A549 (cell line): ENCODE results near the gene CLSTN2. TPM values are rescaled to one million over a fixed set of nuclear protein-coding genes. Genes with fewer than 3 reads are reported as not detected.

Source experiments
- ATAC-seq, 2 experiments: fragments of 200-7000 bp in 1 of 2; fragments of >200 bp in 1 of 2; cut with Nextera tagmentation in 1 of 2; cut with Tn5 transposase in 1 of 2; 3 replicates each; pipeline versions ENCODE4 v1.8.0 to v1.9.1; 2018 to 2020; ENCODE audit warnings: mild to moderate bottlenecking in 1 of 2, moderate library complexity in 1 of 2
- CTCF ChIA-PET: fragments of 300-600 bp; sonication (Branson Sonifier 250); formaldehyde crosslinking; extraction: SDS; loops from one replicate; lab custom pipeline; 2021; ENCODE audit warnings: antibody characterized with exemption, inconsistent platforms; lab: Yijun Ruan, JAX
- POLR2A ChIA-PET: fragments of 350-600 bp; formaldehyde crosslinking; extraction: SDS; loops from one replicate; lab custom pipeline; 2021; ENCODE audit warnings: antibody characterized with exemption, inconsistent platforms; lab: Yijun Ruan, JAX
- DNase-seq, 2 experiments: peaks; one replicate each; pipeline versions ENCODE4 v3.0.0 to v3.0.0-alpha.2; 2011 to 2016; ENCODE audit warnings: low read depth in 1 of 2, low spot score in 1 of 2
- FAIRE-seq: peaks from 2 replicates; lab custom pipeline; 2011; peaks lifted over from hg19 to GRCh38; lab: Jason Lieb, UNC
- H3K27ac ChIP-seq, 2 experiments: fragments of >200 bp; sonication (Bioruptor Twin); formaldehyde crosslinking; 3 replicates each; pipeline ENCODE4 v1.5.1; 2016 to 2017
- H3K4me1 ChIP-seq: fragments of >200 bp; sonication (Bioruptor Twin); formaldehyde crosslinking; 3 replicates; pipeline ENCODE4 v1.6.1; 2016
- H3K4me2 ChIP-seq: fragments of >200 bp; sonication (Bioruptor Twin); formaldehyde crosslinking; 3 replicates; pipeline ENCODE4 v1.6.1; 2016
- H3K4me3 ChIP-seq: fragments of >200 bp; sonication (Bioruptor Twin); formaldehyde crosslinking; 3 replicates; pipeline ENCODE4 v1.5.1; 2016
- H3K9me3 ChIP-seq: fragments of >200 bp; sonication (Bioruptor Twin); formaldehyde crosslinking; 3 replicates; pipeline ENCODE4 v1.6.1; 2016
- BCL3 ChIP-seq: fragments of >200 bp; sonication (Bioruptor Twin); formaldehyde crosslinking; IDR thresholded peaks from 3 replicates; pipeline ENCODE4 v1.6.1; 2016
- BHLHE40 ChIP-seq: IDR thresholded peaks from 2 replicates; pipeline ENCODE4 v1.6.1; 2012; ENCODE audit warnings: low read depth, low read length, inconsistent platforms
- CBX2 ChIP-seq: fragments of 200-600 bp; sonication (generic); IDR thresholded peaks from 2 replicates; pipeline ENCODE4 v1.6.1; 2016; ENCODE audit warnings: low read depth, mild to moderate bottlenecking, borderline replicate concordance
- CBX8 ChIP-seq: fragments of 200-600 bp; sonication (generic); IDR thresholded peaks from 2 replicates; pipeline ENCODE4 v1.6.1; 2016
- CHD2 ChIP-seq: fragments of 150-350 bp; IDR thresholded peaks from 2 replicates; pipeline ENCODE4 v1.6.1; 2014; ENCODE audit warnings: low read length; ENCODE audit not compliant: partially characterized antibody
- CTCF ChIP-seq: fragments of >200 bp; sonication (Bioruptor Twin); formaldehyde crosslinking; IDR thresholded peaks from 3 replicates; pipeline ENCODE4 v1.5.1; 2016
- FOSL2 ChIP-seq, 2 experiments: fragments of 450-650 bp in 1 of 2; fragments of >200 bp in 1 of 2; sonication (Bioruptor Twin) in 1 of 2; formaldehyde crosslinking; IDR thresholded peaks; 2 replicates each; pipeline versions ENCODE4 v1.5.0 to v1.6.1; 2016 to 2020; ENCODE audit warnings: mild to moderate bottlenecking in 1 of 2, moderate library complexity in 1 of 2
- GATA3 ChIP-seq: IDR thresholded peaks from 2 replicates; pipeline ENCODE4 v1.6.1; 2012; ENCODE audit warnings: borderline replicate concordance
- HDAC2 ChIP-seq: fragments of 200-600 bp; sonication (generic); IDR thresholded peaks from 2 replicates; pipeline ENCODE4 v1.6.1; 2016
- HMGXB4 ChIP-seq: fragments of 250-450 bp; sonication (Bioruptor Pico); IDR thresholded peaks from 2 replicates; pipeline ENCODE4 v1.5.0; 2021; ENCODE audit warnings: mild to moderate bottlenecking, moderate library complexity, borderline replicate concordance
- HOXA7 ChIP-seq: fragments of 250-450 bp; sonication (Bioruptor Pico); IDR thresholded peaks from 2 replicates; pipeline ENCODE4 v1.5.0; 2020; ENCODE audit warnings: mild to moderate bottlenecking, moderate library complexity
- HOXB13 ChIP-seq: fragments of 250-450 bp; sonication (Bioruptor Pico); IDR thresholded peaks from 2 replicates; pipeline ENCODE4 v1.5.0; 2020; ENCODE audit warnings: low read depth, mild to moderate bottlenecking, moderate library complexity
- HOXB5 ChIP-seq: fragments of 250-450 bp; sonication (Bioruptor Pico); IDR thresholded peaks from 2 replicates; pipeline ENCODE4 v1.5.0; 2020; ENCODE audit warnings: mild to moderate bottlenecking, moderate library complexity
- KDM5A ChIP-seq: fragments of 200-600 bp; sonication (generic); IDR thresholded peaks from 2 replicates; pipeline ENCODE4 v1.6.1; 2016; ENCODE audit warnings: antibody characterized with exemption, mild to moderate bottlenecking
- MAFK ChIP-seq: fragments of 450-650 bp; IDR thresholded peaks from 2 replicates; pipeline ENCODE4 v1.6.1; 2014; ENCODE audit not compliant: partially characterized antibody
- MYC ChIP-seq: IDR thresholded peaks from 2 replicates; pipeline ENCODE4 v1.6.1; 2012; ENCODE audit warnings: mild to moderate bottlenecking, inconsistent platforms, low read length, improper control_type of control experiment, borderline replicate concordance
- NFE2L2 ChIP-seq: fragments of 150-350 bp; conservative IDR thresholded peaks from 2 replicates; pipeline ENCODE4 v1.6.1; 2014; ENCODE audit warnings: low read length
- NR3C1 ChIP-seq: fragments of >200 bp; sonication (Bioruptor Twin); formaldehyde crosslinking; IDR thresholded peaks from 3 replicates; pipeline ENCODE4 v1.6.1; 2017
- POLR2AphosphoS2 ChIP-seq: conservative IDR thresholded peaks from 2 replicates; pipeline ENCODE4 v1.6.1; 2012; ENCODE audit warnings: low read length, improper control_type of control experiment, inconsistent platforms
- RAD21 ChIP-seq, 2 experiments: fragments of >200 bp in 1 of 2; sonication (Bioruptor Twin) in 1 of 2; formaldehyde crosslinking in 1 of 2; IDR thresholded peaks in 1 of 2; conservative IDR thresholded peaks in 1 of 2; 2 replicates in 1 of 2; 3 replicates in 1 of 2; pipeline ENCODE4 v1.6.1; 2012 to 2018; ENCODE audit warnings: inconsistent platforms in 1 of 2
- RARB ChIP-seq: fragments of 250-450 bp; sonication (Bioruptor Pico); IDR thresholded peaks from 2 replicates; pipeline ENCODE4 v1.8.0; 2021; ENCODE audit warnings: mild to moderate bottlenecking, moderate library complexity
- SMC3 ChIP-seq: fragments of >200 bp; sonication (Bioruptor Twin); formaldehyde crosslinking; IDR thresholded peaks from 3 replicates; pipeline ENCODE4 v1.6.1; 2018; ENCODE audit warnings: inconsistent platforms
- TP53 ChIP-seq: fragments of 250-450 bp; sonication (Bioruptor Pico); IDR thresholded peaks from 2 replicates; pipeline ENCODE4 v1.5.0; 2021; ENCODE audit warnings: mild to moderate bottlenecking, moderate library complexity
- ZSCAN20 ChIP-seq: fragments of 250-450 bp; sonication (Bioruptor Pico); IDR thresholded peaks from 2 replicates; pipeline ENCODE4 v1.8.0; 2022; ENCODE audit warnings: mild to moderate bottlenecking, moderate library complexity
- WGBS: methylation state at CpG from one replicate; pipeline ENCODE4 v1.1.6; 2017; ENCODE audit errors: missing lambda C conversion rate; 5-methylcytosine and 5-hydroxymethylcytosine counted together
- polyA plus RNA-seq, 4 experiments: library from polyadenylated mRNA; depleted of rRNA in 3 of 4; stranded (reverse); fragments of >200 nt; fragmentation: RNase III in 1 of 4; extraction: RNeasy Plus Mini Kit Qiagen cat#74134 plus additional on column Dnase treatment in 1 of 4; gene quantifications; 2 replicates in 3 of 4; 3 replicates in 1 of 4; pipeline ENCODE4 v1.2.3, GENCODE V29; 2011 to 2017

Gene CLSTN2
- polyA plus RNA-seq, 2 of the 4 experiments (the other 2 are of a cell fraction): 0.03 to 0.04 TPM

- TF ChIP-seq HMGXB4 (CRISPR knock-in tag): no peak
- TF ChIP-seq BCL3: no peak
- no peak for TF ChIP-seq CTCF
- no peak for TF ChIP-seq HOXA7 (CRISPR knock-in tag)
- no peak for TF ChIP-seq RAD21 (conservative IDR thresholded peaks at IDR 0.05 in 1 of 2, IDR thresholded peaks at IDR 0.05 in 1 of 2)
Measured at GRCh38 chr3:140081887-140082286, 146.9 kb downstream of the CLSTN2 start (continued).

- WGBS: 7% methylated on average over 5 of the region's 5 CpGs
- no peak overlapping the region for H3K4me3 ChIP-seq
- H3K4me1 ChIP-seq: no peaks in the 10 kb centered on the region
- FAIRE-seq: no peak
- no peak for TF ChIP-seq GATA3
- no peak for TF ChIP-seq HOXB5 (CRISPR knock-in tag)
- no peak for TF ChIP-seq CBX2
- no peak for TF ChIP-seq SMC3
- TF ChIP-seq KDM5A: no peak
- TF ChIP-seq MYC: no peak
- TF ChIP-seq NFE2L2: no peak
- TF ChIP-seq BHLHE40: no peak
- no peak for TF ChIP-seq HDAC2
- TF ChIP-seq CBX8: no peak
- TF ChIP-seq FOSL2 (IDR thresholded peaks at IDR 0.05): no peak
- TF ChIP-seq FOSL2 (CRISPR knock-in tag; IDR thresholded peaks at IDR 0.05): no peak
- no peak for TF ChIP-seq TP53
- no peak for TF ChIP-seq HOXB13 (CRISPR knock-in tag)
- no peak for TF ChIP-seq RARB (CRISPR knock-in tag)
- TF ChIP-seq CHD2: no peak
- TF ChIP-seq, all 56 proteins: peak for 0
- ATAC-seq (no peak), DNase-seq (no peak)
- Histone ChIP-seq H3K9me3 (no peaks in the 10 kb centered on the region), H3K27ac (no peak overlapping the region), H3K4me2 (no peak overlapping the region)
- ChIA-PET CTCF (no interaction called here), POLR2A (no interaction called here)
Measured at GRCh38 chr3:140085001-140085400, 150.0 kb downstream of the CLSTN2 start.

GRCh38 chr3:140086642-140087041 lies 151.7 kb downstream of the CLSTN2 start:
- FAIRE-seq: no peak
- WGBS: 0% methylated on average over 1 of the region's 1 CpG
- TF ChIP-seq KDM5A (no peak), HOXB5 (CRISPR knock-in tag) (no peak), MAFK (no peak), POLR2AphosphoS2 (no peak), CBX2 (no peak), NR3C1 (no peak), ZSCAN20 (CRISPR knock-in tag) (no peak)

More at GRCh38 chr3:140086642-140087041, 151.7 kb downstream of the CLSTN2 start:
- Histone ChIP-seq H3K4me1 (no peaks in the 10 kb centered on the region), H3K4me3 (no peak overlapping the region), H3K27ac (no peak overlapping the region), H3K4me2 (no peak overlapping the region), H3K9me3 (no peaks in the 10 kb centered on the region)
- POLR2A ChIA-PET: no interaction called here
- ATAC-seq (no peak), DNase-seq (no peak)
- CTCF ChIA-PET: no interaction called here
